ENCODE data around the gene WDR64.
"Not testable (repeated sequence)": the region's sequence is repeated elsewhere in the genome, so short reads cannot be mapped to it uniquely, and the experiment has no call there.

The WDR64 gene

GRCh38 chr1:241800640-241801039 is 148.6 kb downstream of the WDR64 start:
- no peak for DNase-seq

- no peak for DNase-seq
Observed at GRCh38 chr1:241802863-241803262, 150.8 kb downstream of the WDR64 start.

- not testable (repeated sequence) for DNase-seq
Observed at GRCh38 chr1:241804706-241805105, 152.6 kb downstream of the WDR64 start.

- no peak for DNase-seq
Observed at GRCh38 chr1:241808265-241808664, 156.2 kb downstream of the WDR64 start.

GRCh38 chr1:241810769-241811405 is 158.8 kb downstream of the WDR64 start:
- no peak for DNase-seq

- DNase-seq: no peak
Observed at GRCh38 chr1:241813768-241814320, 161.8 kb downstream of the WDR64 start.

GRCh38 chr1:241816008-241816407 is 163.9 kb downstream of the WDR64 start:
- no peak for DNase-seq

- no peak for DNase-seq
Observed at GRCh38 chr1:241817331-241817792, 165.3 kb downstream of the WDR64 start.

GRCh38 chr1:241817956-241818612 is 166.0 kb downstream of the WDR64 start:
- DNase-seq: no peak

GRCh38 chr1:241819340-241819866 is 167.3 kb downstream of the WDR64 start:
- no peak for DNase-seq

- no peak for DNase-seq
Observed at GRCh38 chr1:241821363-241821762, 169.3 kb downstream of the WDR64 start.

- no peak for DNase-seq
Observed at GRCh38 chr1:241822846-241823245, 170.8 kb downstream of the WDR64 start.

- no peak for DNase-seq
Observed at GRCh38 chr1:241823925-241824324, 171.8 kb downstream of the WDR64 start.

GRCh38 chr1:241825581-241825980 is 173.5 kb downstream of the WDR64 start:
- DNase-seq: no peak

GRCh38 chr1:241826613-241827012 is 174.5 kb downstream of the WDR64 start:
- not testable (repeated sequence) for DNase-seq

GRCh38 chr1:241827264-241827663 is 175.2 kb downstream of the WDR64 start:
- no peak for DNase-seq

GRCh38 chr1:241828463-241829021 is 176.5 kb downstream of the WDR64 start:
- no peak for DNase-seq

GRCh38 chr1:241829468-241829867 is 177.4 kb downstream of the WDR64 start:
- DNase-seq: no peak

- DNase-seq: no peak
Observed at GRCh38 chr1:241834733-241835377, 182.8 kb downstream of the WDR64 start.

- DNase-seq: no peak
Observed at GRCh38 chr1:241836941-241837340, 184.9 kb downstream of the WDR64 start.

GRCh38 chr1:241837416-241837815 is 185.3 kb downstream of the WDR64 start:
- DNase-seq: no peak

GRCh38 chr1:241837901-241838300 is 185.8 kb downstream of the WDR64 start:
- no peak for DNase-seq

GRCh38 chr1:241838897-241839296 is 186.8 kb downstream of the WDR64 start:
- no peak for DNase-seq
